Measurements from ENCODE around the gene MMP23B.

DNA sequence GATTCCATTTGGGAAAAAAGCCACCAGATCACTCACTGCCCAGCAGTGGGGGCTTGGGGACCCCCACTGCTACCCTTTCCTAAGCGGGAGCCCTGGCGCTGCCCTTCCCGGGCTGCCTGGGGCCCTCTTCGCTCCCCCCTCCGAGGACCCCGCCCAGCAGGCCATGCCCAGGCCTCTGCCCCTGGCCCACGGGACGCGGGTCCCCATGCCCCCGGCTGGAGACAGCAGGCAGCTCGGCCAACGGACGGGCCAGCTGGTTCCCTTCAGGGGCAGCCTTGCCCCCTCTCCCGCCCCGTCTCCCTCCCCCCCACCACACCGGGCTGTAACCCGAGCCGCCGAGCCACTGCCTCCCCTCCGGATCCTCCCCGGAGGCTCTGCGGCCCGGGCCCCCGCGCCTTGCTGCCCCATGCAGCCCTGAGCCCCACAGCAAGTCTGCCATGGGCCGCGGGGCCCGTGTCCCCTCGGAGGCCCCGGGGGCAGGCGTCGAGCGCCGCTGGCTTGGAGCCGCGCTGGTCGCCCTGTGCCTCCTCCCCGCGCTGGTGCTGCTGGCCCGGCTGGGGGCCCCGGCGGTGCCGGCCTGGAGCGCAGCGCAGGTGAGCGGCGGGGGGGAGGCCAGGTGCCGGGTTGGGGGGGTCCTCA lies at the start of gene MMP23B:
- no peak for TF ChIP-seq CTCF (IDR thresholded peaks at IDR 0.05)
- TF ChIP-seq POLR2A (IDR thresholded peaks at IDR 0.05), result no peak

All from Peyer's patch (tissue), 4 donors.